Sigmoid colon (tissue), 7 donors: ENCODE results near the gene TARDBP. TPM values are rescaled to one million over a fixed set of nuclear protein-coding genes. Genes with fewer than 3 reads are reported as not detected.
"Not testable (repeated sequence)": the region's sequence is repeated elsewhere in the genome, so short reads cannot be mapped to it uniquely, and the experiment has no call there.

Experiments used
- DNase-seq: peaks from one replicate; pipeline ENCODE4 v3.0.0-alpha.2; 2019
- H3K27ac ChIP-seq, 4 donors: fragments of 200-600 bp; sonication (generic); one replicate each; pipeline ENCODE4 v1.5.1; 2016 to 2019; ENCODE audit warnings: mild to moderate bottlenecking in 1 of 4
- H3K27me3 ChIP-seq, 3 donors: fragments of 200-600 bp; sonication (generic); one replicate each; pipeline ENCODE4 v1.5.1; 2019; ENCODE audit warnings: mild to moderate bottlenecking in 1 of 3
- H3K36me3 ChIP-seq, 4 donors: fragments of 200-600 bp; sonication (generic); one replicate each; pipeline ENCODE4 v1.5.1; 2016 to 2019
- H3K4me1 ChIP-seq, 4 donors: fragments of 200-600 bp; sonication (generic); one replicate each; pipeline ENCODE4 v1.5.1; 2017 to 2019
- H3K4me3 ChIP-seq, 4 donors: fragments of 200-600 bp; sonication (generic); one replicate each; pipeline ENCODE4 v1.5.1; 2017 to 2019; ENCODE audit warnings: mild to moderate bottlenecking in 2 of 4, moderate library complexity in 1 of 4
- H3K9me3 ChIP-seq, 4 donors: fragments of 200-600 bp in 3 of 4; sonication (generic) in 3 of 4; one replicate each; pipeline versions ENCODE4 v1.5.1 to v1.6.1; 2013 to 2019
- EP300 ChIP-seq, 4 donors: sonication (generic); formaldehyde crosslinking; IDR thresholded peaks; one replicate each; pipeline ENCODE4 v1.6.1; 2017; ENCODE audit warnings: antibody characterized with exemption in 4 of 4
- POLR2A ChIP-seq, 2 donors: fragments of 450-650 bp; IDR thresholded peaks; one replicate each; pipeline ENCODE4 v1.6.1; 2016; ENCODE audit warnings: antibody characterized with exemption in 2 of 2, mild to moderate bottlenecking in 2 of 2, moderate library complexity in 2 of 2
- POLR2AphosphoS5 ChIP-seq, 4 donors: sonication (generic); formaldehyde crosslinking; IDR thresholded peaks; one replicate each; pipeline ENCODE4 v1.6.1; 2017; ENCODE audit warnings: antibody characterized with exemption in 4 of 4
- WGBS, 2 donors: extraction: QIAGEN DNeasy Blood & Tissue Kit; methylation state at CpG; one replicate each; pipeline ENCODE4 v1.1.7; 2013; 5-methylcytosine and 5-hydroxymethylcytosine counted together
- intact Hi-C: fragments of 100-400 bp; cut with DNase I; formaldehyde crosslinking; loops from one replicate; pipeline ENCODE4 v1.15.1; 2023
- polyA plus RNA-seq, 3 donors: library from polyadenylated mRNA; stranded (reverse); fragments of 200-250 nt; gene quantifications; one replicate each; pipeline ENCODE4 v1.2.3, GENCODE V29; 2013
- total RNA-seq, 4 donors: library from RNA; depleted of rRNA; stranded (reverse); fragments of >200 nt; gene quantifications; one replicate each; pipeline ENCODE4 v1.1.0, GENCODE V29; 2016
- TF ChIP-seq, protein P1 (sequence below), 4 experiments: fragments of 450-650 bp in 3 of 4; fragments of 200-600 bp in 1 of 4; IDR thresholded peaks; one replicate each; pipeline ENCODE4 v1.5.1; 2016 to 2019; ENCODE audit warnings: antibody characterized with exemption in 4 of 4, mild to moderate bottlenecking in 3 of 4, moderate library complexity in 2 of 4
- donor health status: healthy with polysubstance abuse.
- donor health status: Bipolar disorder and iron deficiency.
- donor health status: healthy.

TARDBP gene
- total and polyA plus RNA-seq, 7 donors: 68.6 to 158 (median 123) TPM

DNA sequence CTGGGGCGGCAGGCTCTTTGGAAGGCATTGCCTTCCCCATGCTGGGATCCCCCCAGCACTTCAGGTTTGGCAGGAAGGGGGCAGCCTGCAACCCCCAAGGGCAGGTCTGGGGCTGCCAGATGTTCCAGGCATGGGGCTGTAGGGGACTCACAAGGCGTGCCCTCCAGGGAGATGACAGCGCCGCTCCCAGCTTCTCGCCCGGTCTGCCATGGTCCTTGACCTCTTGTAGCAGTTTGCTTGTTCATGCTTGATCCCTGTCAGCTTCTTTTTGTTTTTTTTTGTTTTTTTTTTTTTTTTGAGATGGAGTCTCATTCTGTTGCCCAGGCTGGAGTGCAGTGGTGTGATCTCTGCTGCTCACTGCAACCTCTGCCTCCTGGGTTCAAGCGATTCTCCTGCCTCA is 21.6 kb upstream of the TARDBP start:
- TF ChIP-seq POLR2AphosphoS5 (IDR thresholded peaks at IDR 0.05) (no peak), EP300 (IDR thresholded peaks at IDR 0.05) (no peak), POLR2A (IDR thresholded peaks at IDR 0.05) (no peak)
- TF ChIP-seq, protein P1, sequence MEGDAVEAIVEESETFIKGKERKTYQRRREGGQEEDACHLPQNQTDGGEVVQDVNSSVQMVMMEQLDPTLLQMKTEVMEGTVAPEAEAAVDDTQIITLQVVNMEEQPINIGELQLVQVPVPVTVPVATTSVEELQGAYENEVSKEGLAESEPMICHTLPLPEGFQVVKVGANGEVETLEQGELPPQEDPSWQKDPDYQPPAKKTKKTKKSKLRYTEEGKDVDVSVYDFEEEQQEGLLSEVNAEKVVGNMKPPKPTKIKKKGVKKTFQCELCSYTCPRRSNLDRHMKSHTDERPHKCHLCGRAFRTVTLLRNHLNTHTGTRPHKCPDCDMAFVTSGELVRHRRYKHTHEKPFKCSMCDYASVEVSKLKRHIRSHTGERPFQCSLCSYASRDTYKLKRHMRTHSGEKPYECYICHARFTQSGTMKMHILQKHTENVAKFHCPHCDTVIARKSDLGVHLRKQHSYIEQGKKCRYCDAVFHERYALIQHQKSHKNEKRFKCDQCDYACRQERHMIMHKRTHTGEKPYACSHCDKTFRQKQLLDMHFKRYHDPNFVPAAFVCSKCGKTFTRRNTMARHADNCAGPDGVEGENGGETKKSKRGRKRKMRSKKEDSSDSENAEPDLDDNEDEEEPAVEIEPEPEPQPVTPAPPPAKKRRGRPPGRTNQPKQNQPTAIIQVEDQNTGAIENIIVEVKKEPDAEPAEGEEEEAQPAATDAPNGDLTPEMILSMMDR (IDR thresholded peaks at IDR 0.05): no peak
- 92 to 93% methylated on average over 7 of the region's 7 CpGs for WGBS, 2 donors
- intact Hi-C loops: no loop called here

DNA sequence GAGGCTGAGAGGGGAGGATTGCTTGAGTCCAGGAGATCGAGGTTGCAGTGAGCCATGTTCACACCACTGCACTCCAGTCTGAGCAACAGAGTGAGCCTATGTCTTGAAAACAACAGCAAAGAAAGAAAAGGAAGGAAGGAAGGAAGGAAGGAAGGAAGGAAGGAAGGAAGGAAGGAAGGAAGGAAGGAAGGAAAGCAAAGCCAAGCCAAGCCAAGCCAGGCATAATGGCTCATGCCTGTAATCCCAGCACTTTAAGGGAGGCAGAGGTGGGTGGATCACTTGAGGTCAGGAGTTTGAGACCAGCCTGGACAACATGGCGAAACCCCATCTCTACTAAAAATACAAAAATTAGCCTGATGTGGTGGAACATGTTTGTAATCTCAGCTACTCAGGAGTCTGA is 20.4 kb upstream of the TARDBP start:
- H3K36me3 ChIP-seq, H3K4me1 ChIP-seq, H3K27me3 ChIP-seq, H3K4me3 ChIP-seq, DNase-seq, intact Hi-C loops, H3K27ac ChIP-seq, H3K9me3 ChIP-seq: not testable (repeated sequence)
- WGBS, 2 donors: 94 to 96% methylated on average over 2 of the region's 2 CpGs

More for the DNA sequence above, 21.6 kb upstream of the TARDBP start:
- no peak for DNase-seq
- H3K9me3 ChIP-seq: no peaks in the 10 kb centered on the region
- no peaks in the 10 kb centered on the region for H3K27me3 ChIP-seq
- no peaks in the 10 kb centered on the region for H3K36me3 ChIP-seq
- no peak overlapping the region for H3K27ac ChIP-seq
- no peak overlapping the region for H3K4me3 ChIP-seq
- H3K4me1 ChIP-seq: no peaks in the 10 kb centered on the region

DNA sequence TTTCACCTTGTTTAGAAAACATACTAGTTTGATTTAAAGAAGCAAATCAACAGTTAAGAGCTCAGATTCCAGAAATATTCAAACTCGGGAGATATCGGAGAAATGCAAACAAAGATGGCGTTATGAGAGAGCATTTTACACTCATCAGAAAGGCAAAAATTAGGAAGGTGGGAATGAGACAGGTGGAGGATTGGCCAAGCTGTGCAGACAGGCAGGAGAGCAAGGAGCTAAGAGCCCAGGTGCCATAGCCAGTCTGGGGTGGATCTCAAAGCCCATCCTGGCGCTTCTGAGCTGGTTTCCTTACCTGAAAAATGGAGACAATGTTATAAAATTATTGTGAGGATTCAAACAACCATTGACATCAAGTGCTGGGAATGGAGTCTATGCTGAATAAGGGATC is 19.6 kb upstream of the TARDBP start:
- intact Hi-C loops: no loop called here
- Histone ChIP-seq H3K9me3 (no peaks in the 10 kb centered on the region), H3K27me3 (no peaks in the 10 kb centered on the region), H3K36me3 (no peaks in the 10 kb centered on the region), H3K4me1 (no peaks in the 10 kb centered on the region), H3K4me3 (no peak overlapping the region), H3K27ac (no peak overlapping the region)
- 85% methylated on average over 4 of the region's 4 CpGs for WGBS, 2 donors
- TF ChIP-seq POLR2AphosphoS5 (IDR thresholded peaks at IDR 0.05) (no peak), EP300 (IDR thresholded peaks at IDR 0.05) (no peak), POLR2A (IDR thresholded peaks at IDR 0.05) (no peak)
- TF ChIP-seq, protein P1 (IDR thresholded peaks at IDR 0.05): no peak
- no peak for DNase-seq

DNA sequence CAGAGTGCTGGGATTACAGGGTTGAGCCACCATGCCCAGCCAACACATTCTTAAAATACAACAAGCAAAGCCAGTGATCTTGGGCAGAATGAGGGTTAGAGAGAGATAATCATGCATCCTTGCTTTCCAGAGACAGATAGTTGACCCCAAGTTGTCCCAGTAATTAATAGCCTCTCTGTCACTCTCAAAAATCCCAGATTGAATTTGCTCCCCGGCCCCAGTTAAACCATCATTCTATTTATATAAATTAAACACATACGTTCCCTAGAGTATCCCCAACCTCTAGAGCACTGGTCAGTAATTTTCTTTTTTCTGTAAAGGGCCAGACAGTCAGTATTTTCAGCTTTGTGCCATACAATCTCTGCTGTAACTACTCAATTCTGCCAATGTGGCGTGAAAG is 16.4 kb upstream of the TARDBP start:
- DNase-seq: no peak
- Histone ChIP-seq H3K36me3 (no peaks in the 10 kb centered on the region), H3K4me1 (no peaks in the 10 kb centered on the region), H3K27me3 (no peaks in the 10 kb centered on the region), H3K27ac (no peak overlapping the region), H3K4me3 (no peak overlapping the region), H3K9me3 (peaks cover 0 to 7% (median 0%) of the 10 kb centered on the region in 4 donors)
- 86 to 95% methylated on average over 3 of the region's 3 CpGs for WGBS, 2 donors
- TF ChIP-seq POLR2AphosphoS5 (IDR thresholded peaks at IDR 0.05): no peak
- TF ChIP-seq POLR2A (IDR thresholded peaks at IDR 0.05): no peak
- TF ChIP-seq, protein P1 (IDR thresholded peaks at IDR 0.05): no peak
- no peak for TF ChIP-seq EP300 (IDR thresholded peaks at IDR 0.05)
- intact Hi-C loops: no loop called here

DNA sequence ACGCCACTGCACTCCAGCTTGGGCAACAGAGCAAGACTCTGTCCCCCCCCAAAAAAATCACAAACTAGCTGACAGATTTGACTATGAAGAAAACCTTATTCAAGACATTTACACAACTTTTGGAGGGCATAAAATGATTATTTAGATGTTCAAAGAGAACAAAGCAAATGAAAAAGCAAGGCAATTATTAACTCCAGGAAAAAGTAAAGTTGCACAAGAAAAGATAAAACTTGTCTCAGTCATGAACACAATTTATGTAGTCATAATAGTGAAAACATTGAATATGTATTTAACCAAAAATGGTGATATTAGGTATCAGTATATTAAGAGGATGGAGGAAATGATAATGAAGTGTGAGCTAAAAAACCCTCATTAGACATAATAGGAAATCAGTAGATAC is 11.9 kb upstream of the TARDBP start:
- H3K4me1 ChIP-seq: no peaks in the 10 kb centered on the region
- TF ChIP-seq POLR2AphosphoS5 (IDR thresholded peaks at IDR 0.05): no peak
- no peak for TF ChIP-seq EP300 (IDR thresholded peaks at IDR 0.05)
- TF ChIP-seq, protein P1 (IDR thresholded peaks at IDR 0.05): no peak
- TF ChIP-seq POLR2A (IDR thresholded peaks at IDR 0.05): no peak
- H3K27ac ChIP-seq: no peak overlapping the region
- no peaks in the 10 kb centered on the region for H3K27me3 ChIP-seq
- DNase-seq: no peak
- intact Hi-C loops: no loop called here
- whole genome bisulfite sequencing, 2 donors: 90% methylated on average over 1 of the region's 1 CpG
- H3K36me3 ChIP-seq: no peaks in the 10 kb centered on the region
- H3K4me3 ChIP-seq: no peak overlapping the region
- peaks cover 0 to 7% (median 0%) of the 10 kb centered on the region in 4 donors for H3K9me3 ChIP-seq
